HG03196 (cell line): ENCODE data around the gene SCAMP5.

Source experiments
- ATAC-seq: cut with Tn5 transposase; IDR thresholded peaks from one replicate; pipeline ENCODE4 v1.9.1; 2021; ENCODE audit not compliant: unreplicated experiment

SCAMP5 gene

DNA sequence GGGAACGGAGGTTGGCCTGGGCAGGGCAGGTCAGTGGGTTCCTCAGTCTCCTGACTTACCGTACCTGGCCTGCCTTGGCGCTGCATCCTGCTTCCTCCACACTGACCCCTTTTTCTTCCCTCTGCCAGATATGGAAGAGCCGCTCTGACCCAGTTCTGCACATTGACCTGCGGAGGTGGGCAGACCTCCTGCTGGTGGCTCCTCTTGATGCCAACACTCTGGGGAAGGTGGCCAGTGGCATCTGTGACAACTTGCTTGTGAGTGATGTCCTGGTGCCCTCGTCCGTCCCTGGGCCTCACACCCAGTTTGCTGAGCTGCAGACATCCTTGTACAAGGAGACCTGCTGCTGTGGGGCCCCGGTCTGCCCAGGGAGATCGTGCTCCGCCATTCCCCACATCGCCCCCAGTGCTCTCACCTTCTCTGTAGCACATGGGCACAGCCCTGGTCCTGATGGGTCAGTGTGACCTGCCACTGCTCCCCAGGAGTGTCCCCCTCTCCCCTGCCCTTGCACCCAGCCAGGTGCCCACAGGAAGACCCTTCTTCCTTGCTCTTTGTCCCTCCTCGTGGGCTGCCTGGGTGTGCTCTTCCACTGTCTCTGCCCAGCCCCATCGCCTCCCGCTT is 49.0 kb downstream of the SCAMP5 start:
- ATAC-seq: no peak

- ATAC-seq: no peak
Measured at GRCh38 chr15:75045332-75046015, 50.1 kb downstream of the SCAMP5 start.

DNA sequence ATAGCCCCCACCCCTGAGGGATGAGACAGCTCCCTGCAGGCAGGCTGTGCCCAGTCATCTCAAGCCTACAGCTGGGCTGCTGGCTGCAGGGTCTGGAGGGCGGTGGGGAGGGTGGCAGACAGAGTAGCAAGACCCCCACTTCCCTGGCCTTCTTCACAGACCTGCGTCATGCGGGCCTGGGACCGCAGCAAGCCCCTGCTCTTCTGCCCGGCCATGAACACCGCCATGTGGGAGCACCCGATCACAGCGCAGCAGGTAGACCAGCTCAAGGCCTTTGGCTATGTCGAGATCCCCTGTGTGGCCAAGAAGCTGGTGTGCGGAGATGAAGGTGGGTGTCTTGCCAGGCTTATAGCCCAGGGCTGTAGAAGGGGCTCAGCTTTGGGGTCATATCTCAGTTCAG is 53.0 kb downstream of the SCAMP5 start:
- ATAC-seq: no peak

DNA sequence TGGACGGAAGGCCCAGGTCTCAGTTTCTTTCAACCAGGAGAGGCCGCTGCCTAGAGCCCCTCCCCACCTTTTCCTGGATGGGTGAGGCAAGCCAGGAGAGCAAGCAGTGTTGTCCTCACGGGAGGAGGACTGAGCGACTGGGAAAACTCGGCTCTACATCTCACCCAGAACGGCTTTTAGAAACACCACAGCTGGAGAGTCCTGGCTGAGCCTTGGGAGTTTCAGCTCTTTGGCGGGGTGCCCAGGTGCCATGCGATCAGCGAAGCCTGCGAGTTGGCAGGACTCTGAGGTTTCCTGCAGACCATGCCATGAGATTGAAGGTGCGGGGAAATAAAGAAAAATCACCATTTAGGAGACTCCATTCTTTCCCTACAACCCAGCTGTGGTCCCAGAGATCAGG is 54.0 kb downstream of the SCAMP5 start:
- no peak for ATAC-seq

DNA sequence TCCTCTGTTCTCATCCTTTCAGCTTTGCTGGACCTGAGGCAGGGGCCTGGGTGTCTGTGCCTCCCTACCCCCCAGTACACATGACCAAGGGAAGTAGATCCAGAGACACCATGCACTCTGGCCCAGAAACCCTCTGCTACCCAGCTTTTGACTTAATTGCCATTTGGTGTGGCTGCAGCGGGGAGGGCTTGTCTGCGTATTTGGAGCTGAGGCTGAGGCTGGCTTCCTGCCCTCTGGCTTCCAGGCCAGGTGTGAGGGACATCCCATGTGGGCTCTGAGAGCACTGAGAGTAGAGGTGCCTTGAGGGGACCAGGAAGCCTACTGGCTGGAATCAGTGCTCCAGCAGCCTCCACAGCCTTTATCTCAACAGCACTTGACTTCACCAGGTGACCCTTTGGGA is 54.9 kb downstream of the SCAMP5 start:
- ATAC-seq: no peak

GRCh38 chr15:75051191-75051608 is 55.8 kb downstream of the SCAMP5 start:
- no peak for ATAC-seq

GRCh38 chr15:75051711-75052110 is 56.3 kb downstream of the SCAMP5 start:
- no peak for ATAC-seq

DNA sequence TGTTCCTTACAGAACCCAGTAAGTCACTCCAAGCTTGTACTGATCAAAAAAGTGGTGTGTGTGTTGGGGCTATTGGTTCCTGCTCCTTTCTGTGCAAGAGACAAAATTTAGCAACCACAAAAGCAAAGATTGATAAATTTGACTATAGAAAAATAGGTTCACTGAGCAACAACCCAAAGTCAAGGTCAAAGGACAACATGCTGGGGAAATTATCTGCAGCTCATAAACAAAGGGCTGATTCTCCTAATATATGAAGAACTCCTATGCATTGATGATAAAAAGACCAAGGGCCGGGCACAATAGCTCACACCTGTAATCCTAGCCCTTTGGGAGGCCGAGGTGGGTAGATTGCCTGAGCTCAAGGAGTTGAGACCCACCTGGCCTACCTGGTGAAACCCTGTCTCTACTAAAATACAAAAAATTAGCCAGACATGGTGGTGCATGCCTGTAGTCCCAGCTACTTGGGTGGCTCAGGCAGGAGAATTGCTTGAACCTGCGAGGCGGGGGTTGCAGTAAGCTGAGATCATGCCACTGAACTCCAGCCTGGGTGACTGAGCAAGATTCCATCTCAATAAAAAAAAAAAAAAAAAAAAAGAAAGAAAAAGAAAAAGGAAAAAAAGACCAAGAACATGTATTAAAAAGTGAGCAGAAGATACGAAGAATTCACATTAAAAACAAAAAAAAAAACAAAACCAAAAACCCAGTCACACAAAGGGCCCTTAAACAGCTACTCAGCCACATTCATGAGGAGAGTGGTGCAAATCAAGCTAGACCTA is 57.8 kb downstream of the SCAMP5 start:
- no peak for ATAC-seq

DNA sequence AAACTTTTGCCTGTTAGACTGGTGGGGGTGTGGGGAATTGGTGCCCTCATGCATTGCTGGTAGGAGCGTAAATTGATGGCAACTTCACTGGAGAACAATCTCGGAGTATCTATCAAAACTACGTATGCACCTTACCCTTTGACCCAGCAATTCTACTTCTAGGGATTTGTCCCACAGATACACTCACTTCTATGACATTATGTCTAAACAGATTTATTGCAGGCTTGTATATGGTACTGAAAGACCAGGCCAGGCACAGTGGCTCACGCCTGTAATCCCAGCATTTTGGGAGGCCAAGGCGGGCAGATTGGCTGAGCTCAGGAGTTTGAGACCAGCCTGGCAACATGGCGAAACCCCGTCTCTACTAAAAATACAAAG is 58.4 kb downstream of the SCAMP5 start:
- ATAC-seq: no peak

GRCh38 chr15:75054172-75054897 is 59.0 kb downstream of the SCAMP5 start:
- no peak for ATAC-seq

- no peak for ATAC-seq
Measured at GRCh38 chr15:75056036-75056435, 60.7 kb downstream of the SCAMP5 start.

DNA sequence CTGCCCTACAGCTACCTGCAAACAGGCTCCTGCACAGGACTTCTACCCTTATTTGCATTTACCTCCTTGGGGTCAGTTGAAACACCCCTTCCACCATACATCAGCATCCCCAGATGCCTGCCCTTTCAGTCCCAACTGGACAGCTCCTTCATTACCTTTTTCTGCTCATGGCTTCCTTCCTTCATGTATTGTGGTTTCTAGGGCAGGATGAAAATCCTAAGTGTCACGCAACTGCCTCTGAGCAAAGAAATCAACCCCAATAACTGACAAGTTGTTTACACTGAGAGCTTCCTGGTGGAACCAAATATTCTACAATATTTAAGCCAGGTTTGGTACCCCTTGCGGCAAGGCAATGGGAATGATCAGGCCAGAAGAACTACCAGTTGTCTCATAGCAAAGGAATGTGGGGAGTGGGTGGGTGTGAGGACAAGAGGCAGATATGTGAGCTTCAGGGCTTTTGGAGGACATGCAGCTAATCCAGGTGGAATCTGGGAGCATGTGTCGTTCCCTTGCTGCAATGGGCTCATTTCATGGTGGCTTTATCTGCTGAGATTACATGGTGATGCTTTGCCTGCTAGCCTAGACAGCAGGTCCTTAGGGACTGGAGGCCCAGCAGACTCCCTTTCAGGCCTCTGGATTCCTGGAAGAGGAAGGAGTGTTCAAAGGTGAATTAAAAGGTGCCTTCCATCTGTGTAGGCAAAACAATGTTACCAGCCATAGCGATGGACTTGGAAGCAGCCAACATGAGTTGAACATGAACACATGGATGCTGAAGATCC is 63.0 kb downstream of the SCAMP5 start:
- ATAC-seq: no peak

- ATAC-seq: no peak
Measured at GRCh38 chr15:75059607-75060006, 64.2 kb downstream of the SCAMP5 start.

DNA sequence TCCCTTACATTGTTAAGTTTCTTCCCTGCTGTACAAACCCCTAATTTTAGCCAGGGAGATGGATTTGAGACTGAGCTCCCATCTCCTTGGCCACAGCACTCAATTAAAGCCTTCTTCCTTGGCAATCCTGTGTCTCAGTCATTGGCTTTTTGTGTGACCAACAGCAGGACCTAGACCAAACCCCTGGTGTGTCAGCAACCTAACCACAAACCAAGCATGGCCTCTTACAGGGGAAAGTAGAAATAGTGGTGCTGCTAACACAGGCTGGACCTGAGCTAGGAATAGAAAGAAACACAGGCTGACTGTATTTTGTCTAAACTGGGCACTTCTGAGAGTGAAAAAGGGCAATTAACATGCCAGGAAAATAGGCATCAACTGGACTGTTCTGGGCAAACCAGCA is 65.9 kb downstream of the SCAMP5 start:
- no peak for ATAC-seq

GRCh38 chr15:75062706-75063105 is 67.3 kb downstream of the SCAMP5 start:
- no peak for ATAC-seq

DNA sequence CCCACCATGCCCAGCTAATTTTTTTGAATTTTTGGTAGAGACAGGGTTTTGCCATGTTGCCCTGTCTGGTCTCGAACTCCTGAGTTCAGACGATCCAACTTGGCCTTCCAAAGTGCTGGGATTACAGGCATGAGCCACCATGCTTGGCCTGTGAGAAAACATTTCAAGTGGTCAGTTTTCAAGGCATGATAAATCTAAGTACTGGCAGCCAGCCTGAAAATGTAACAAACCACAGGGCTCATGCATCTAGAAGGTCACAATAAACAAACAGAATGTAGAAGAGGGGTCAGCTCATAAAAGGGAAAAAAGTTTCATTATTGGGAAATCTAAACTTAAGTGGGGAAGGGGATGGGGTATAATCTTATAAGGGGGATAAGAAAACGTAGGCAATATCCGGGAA is 68.0 kb downstream of the SCAMP5 start:
- ATAC-seq: no peak

GRCh38 chr15:75063889-75064288 is 68.5 kb downstream of the SCAMP5 start:
- ATAC-seq: no peak

GRCh38 chr15:75064846-75065245 is 69.5 kb downstream of the SCAMP5 start:
- ATAC-seq: no peak

DNA sequence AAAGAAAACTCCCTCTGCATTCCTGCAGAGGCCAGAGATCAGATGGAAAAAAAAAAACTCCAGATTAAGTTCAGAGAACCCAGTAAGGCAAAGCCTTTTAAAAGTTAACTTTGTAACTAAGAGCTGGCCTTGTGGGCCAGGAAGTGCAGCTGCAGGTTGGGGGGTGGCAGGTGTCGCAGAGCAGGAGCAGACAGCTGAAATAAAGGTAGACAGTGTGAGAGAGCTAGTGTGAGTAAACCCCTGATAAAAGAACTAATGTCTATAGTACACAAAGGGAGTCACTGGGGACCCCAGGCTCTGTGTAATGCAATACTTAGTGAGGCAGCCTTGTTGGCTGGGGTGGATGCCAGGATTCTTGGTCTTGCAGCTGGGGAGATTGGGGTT is 70.1 kb downstream of the SCAMP5 start:
- ATAC-seq: no peak

DNA sequence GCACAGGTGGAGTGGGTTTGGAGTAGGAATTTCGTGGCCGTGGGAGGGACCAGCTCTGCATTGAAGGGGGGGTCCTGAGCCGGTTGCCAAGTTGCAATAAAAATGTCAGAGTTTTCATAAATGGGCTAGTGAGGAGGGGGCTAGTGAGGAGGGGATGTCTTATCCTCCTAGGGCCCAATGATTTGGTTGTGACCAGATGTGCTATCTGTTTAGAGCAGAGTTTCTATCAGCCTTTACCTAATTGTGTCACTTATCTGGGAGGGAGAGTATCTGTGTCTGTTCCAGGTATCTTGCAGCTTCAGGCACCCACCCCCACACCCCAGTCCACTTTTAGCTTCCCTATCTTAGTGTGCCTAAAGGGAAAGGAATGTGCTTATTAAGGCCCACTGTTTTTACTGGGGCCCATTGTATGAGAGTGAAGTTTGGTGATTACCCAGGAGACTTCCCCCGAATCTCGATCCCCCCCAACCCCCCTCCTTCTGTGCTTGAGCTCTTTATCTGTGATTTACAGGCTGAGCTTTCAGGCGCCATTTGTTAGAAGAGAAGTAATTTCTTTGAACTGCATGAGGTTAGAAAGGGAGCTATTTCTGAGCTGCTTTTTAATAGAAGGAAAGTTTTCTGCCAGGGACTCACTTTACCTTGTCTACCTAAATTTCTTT is 70.6 kb downstream of the SCAMP5 start:
- ATAC-seq: no peak
